Measurements from ENCODE around the gene MPC1L. TPM values are rescaled to one million over a fixed set of nuclear protein-coding genes. Genes with fewer than 3 reads are reported as not detected.

Gene MPC1L
- total RNA-seq, 1 donor from 2014 or later, result not detected

DNA sequence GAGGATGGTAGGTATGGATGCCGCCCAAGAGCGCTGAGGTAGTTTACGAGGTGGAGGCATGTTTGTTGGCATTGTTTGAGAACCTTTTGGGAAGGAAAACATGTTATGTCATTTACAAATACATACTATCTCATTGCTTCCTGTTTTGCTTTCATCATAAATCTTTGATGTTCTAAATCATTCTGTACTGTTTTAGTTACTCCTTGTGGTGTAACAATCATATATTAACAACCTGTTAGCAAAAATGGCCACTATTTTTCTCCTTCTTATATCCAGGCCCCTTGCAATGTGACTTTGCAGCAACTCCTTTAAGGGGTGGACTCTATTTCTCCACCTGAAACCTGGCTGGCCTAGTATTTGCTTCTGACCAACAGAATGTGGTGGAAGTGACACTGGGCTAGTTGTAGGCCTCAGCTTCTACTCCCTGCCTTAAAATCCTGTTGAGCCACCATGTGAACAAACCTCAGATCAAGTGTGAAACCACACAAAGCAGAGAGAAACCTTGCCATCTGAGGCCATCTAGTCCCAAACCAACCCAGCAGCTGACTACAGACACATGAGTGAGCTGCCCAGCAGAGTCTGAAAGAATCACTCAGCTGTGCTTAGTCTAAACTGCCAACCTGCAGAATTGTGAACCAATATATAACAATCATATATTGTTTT lies 40.0 kb downstream of the MPC1L start:
- Mint-ChIP-seq H3K4me3 (no peak overlapping the region), H3K9me3 (peaks cover 3% of the 10 kb centered on the region), H3K27me3 (ENCODE audit: low read depth) (no peaks in the 10 kb centered on the region), H3K27ac (ENCODE audit: unreplicated experiment) (no peak overlapping the region), H3K36me3 (ENCODE audit: low read depth) (peaks cover 19% of the 10 kb centered on the region), H3K4me1 (no peaks in the 10 kb centered on the region)
- no peak for DNase-seq (ENCODE audit: low read depth, low spot score)
- TF ChIP-seq, protein P1, sequence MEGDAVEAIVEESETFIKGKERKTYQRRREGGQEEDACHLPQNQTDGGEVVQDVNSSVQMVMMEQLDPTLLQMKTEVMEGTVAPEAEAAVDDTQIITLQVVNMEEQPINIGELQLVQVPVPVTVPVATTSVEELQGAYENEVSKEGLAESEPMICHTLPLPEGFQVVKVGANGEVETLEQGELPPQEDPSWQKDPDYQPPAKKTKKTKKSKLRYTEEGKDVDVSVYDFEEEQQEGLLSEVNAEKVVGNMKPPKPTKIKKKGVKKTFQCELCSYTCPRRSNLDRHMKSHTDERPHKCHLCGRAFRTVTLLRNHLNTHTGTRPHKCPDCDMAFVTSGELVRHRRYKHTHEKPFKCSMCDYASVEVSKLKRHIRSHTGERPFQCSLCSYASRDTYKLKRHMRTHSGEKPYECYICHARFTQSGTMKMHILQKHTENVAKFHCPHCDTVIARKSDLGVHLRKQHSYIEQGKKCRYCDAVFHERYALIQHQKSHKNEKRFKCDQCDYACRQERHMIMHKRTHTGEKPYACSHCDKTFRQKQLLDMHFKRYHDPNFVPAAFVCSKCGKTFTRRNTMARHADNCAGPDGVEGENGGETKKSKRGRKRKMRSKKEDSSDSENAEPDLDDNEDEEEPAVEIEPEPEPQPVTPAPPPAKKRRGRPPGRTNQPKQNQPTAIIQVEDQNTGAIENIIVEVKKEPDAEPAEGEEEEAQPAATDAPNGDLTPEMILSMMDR (conservative IDR thresholded peaks at IDR 0.05), result no peak

DNA sequence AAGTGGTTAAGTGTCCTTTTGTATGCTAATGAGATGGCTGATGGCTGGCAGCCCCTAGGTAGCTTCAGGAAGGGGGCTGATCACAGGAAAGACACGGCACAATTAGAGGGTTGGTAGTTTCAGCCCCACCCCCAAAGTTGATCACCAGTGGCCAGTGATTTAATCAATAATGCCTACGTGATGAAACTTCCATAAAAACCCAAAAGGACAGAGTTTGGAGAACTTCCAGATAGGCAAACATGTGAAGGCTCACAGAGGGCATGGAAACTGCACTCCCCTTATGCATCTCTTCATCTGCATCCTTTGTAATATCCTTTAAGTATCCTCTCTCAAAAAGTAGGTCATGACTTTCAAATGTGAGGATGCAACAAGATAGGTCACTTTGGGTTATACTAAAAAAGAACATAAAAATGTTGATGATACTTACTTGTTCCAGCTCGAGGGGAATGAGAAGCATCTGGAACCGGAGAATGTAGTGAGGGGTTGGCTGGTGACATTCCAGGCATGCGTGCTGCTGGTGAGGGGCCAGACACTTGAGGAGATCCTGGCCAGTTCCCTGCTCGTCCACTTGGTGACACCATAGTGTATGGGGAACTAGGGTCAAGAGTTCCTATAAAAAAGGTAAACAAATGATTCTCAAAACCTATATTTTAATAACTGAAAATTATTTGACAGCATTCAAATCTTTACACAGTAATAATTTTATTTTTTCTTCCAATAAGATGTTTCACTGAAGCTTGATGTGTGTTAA lies 40.8 kb downstream of the MPC1L start:
- peaks cover 3% of the 10 kb centered on the region for H3K9me3 Mint-ChIP-seq
- H3K4me3 Mint-ChIP-seq, result no peak overlapping the region
- H3K27ac Mint-ChIP-seq (ENCODE audit: unreplicated experiment), result no peak overlapping the region
- TF ChIP-seq, protein P1 (conservative IDR thresholded peaks at IDR 0.05), result peak; percentile 36
- no peaks in the 10 kb centered on the region for H3K27me3 Mint-ChIP-seq (ENCODE audit: low read depth)
- DNase-seq (ENCODE audit: low read depth, low spot score), result no peak
- H3K36me3 Mint-ChIP-seq (ENCODE audit: low read depth), result peaks cover 19% of the 10 kb centered on the region
- H3K4me1 Mint-ChIP-seq, result no peaks in the 10 kb centered on the region

DNA sequence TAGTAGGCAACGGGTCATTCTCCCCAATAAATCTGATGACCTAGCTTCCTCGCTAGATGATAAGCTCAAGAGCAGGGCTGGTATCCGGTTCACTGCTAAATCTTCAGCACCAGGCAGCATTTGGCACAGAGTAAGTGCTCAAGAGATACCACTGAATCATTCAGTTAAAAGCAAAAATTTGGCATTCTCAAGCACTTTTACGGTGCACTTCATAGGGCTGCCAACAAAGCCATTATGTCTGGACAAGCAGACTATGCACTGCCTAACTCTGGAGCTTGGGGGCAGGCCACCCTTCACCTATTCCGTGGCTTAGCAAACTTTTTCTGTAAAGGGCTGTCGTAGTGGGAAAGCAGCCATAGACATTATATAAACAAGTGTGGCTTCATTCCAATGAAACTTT lies 47.9 kb downstream of the MPC1L start:
- no peak overlapping the region for H3K27ac Mint-ChIP-seq (ENCODE audit: unreplicated experiment)
- H3K4me1 Mint-ChIP-seq, result no peaks in the 10 kb centered on the region
- no peaks in the 10 kb centered on the region for H3K27me3 Mint-ChIP-seq (ENCODE audit: low read depth)
- no peak for DNase-seq (ENCODE audit: low read depth, low spot score)
- no peak overlapping the region for H3K4me3 Mint-ChIP-seq
- peaks cover 3% of the 10 kb centered on the region for H3K9me3 Mint-ChIP-seq
- TF ChIP-seq, protein P1 (conservative IDR thresholded peaks at IDR 0.05), result no peak
- peaks cover 28% of the 10 kb centered on the region for H3K36me3 Mint-ChIP-seq (ENCODE audit: low read depth)

Other genes with a start within 250 kb of the MPC1L start
- 46.7 and 49.6 TPM in 2 replicates for gene ATP6AP2, start 42.5 kb upstream of the MPC1L start, total RNA-seq
- gene CXorf38, start 24.1 kb downstream of the MPC1L start, total RNA-seq, result 7.1 and 7.8 TPM in 2 replicates
- 52.7 and 55.5 TPM in 2 replicates for gene MED14, start 112.1 kb downstream of the MPC1L start, total RNA-seq

Data from neural crest cell (in vitro differentiated cells).